Cortex of kidney (tissue), 1 donor: ENCODE results near the gene HINT3.
"Not testable (repeated sequence)": the region's sequence is repeated elsewhere in the genome, so short reads cannot be mapped to it uniquely, and the experiment has no call there.

Source experiments
- DNase-seq: peaks from one replicate; lab custom pipeline; 2025; lab: John Stamatoyannopoulos, UW

HINT3 gene

DNA sequence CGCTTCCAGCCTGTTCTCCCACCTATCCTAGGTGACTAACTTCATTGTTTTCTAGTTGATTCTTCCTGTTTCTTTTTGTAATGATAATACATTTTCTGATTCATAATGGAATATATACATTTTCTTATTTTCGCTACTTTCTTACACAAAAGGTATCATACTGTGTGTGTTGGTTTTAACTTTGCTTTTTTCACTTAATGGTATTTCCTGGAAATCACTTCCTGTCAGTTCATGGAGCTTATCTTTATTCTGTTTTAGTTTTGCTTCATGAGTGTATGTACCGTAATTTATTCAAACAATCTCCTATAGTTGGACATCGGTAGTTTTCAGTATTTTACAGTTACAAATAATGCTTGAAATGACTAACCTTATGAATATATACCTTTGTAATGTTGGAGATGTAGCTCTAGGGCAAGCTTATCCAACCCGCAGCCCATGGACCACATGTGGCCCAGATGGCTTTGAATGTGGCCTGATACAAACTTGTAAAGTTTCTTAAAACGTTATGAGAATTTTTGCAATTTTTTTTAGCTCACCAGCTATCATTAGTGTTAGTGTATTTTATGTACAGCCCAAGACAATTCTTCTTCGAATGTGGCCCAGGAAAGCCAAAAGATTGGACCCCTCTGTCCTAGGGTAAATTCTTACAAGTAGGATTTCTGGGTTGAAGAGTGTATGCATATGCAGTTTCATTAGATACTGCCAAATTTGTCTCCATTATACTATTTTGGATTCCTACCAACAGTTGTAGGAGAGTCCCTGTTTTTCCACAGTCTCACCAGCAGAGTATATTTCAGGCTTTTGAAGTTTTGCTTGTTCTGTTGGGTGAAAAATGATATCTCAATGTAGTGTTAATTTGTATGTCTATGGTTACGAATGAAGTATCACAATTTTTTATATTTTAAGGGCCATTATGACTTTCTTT is 46.4 kb downstream of the HINT3 start:
- DNase-seq: no peak

GRCh38 chr6:126007800-126008199 is 51.2 kb downstream of the HINT3 start:
- DNase-seq: no peak

DNA sequence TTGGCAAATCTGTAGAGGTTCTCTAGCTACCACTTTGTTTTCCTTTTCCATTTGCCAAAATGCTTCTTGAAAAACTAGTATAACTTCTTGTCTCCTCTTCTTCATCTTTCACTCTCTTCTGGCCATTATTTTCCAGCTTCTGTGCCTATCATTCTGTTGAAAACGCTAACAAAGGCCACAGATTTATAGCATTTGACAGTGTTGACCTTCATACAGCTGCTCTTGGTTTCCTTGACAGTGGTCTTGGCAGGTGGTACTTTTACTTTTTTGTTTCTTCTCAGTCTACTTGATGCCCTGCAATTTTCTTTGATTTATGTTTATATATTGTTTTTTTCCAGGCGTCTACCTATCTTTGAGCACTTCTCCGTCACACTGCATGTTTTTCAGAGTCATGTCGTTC is 53.5 kb downstream of the HINT3 start:
- DNase-seq: no peak

- DNase-seq: no peak
Measured at GRCh38 chr6:126015863-126016262, 59.3 kb downstream of the HINT3 start.

GRCh38 chr6:126016591-126016990 is 60.0 kb downstream of the HINT3 start:
- DNase-seq: no peak

GRCh38 chr6:126017668-126018067 is 61.1 kb downstream of the HINT3 start:
- no peak for DNase-seq

GRCh38 chr6:126020305-126021050 is 63.9 kb downstream of the HINT3 start:
- DNase-seq: no peak

DNA sequence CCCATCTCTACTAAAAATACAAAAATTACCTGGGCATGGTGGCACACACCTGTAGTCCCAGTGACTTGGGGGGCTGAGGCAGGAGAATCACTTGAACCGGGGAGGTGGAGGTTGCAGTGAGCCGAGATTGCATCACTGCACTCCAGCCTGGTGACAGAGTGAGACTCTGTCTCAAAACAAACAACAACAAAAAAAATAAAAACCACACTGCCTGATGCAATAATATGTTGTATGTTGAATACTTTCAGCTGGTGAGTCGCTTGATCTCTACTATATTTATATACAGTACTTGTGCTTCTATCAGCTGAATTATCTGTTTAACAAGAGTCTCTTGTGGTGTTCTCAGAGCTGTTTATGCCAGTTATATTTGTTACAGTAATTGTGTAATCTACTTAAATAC is 66.9 kb downstream of the HINT3 start:
- DNase-seq: not testable (repeated sequence)

GRCh38 chr6:126026001-126026400 is 69.4 kb downstream of the HINT3 start:
- DNase-seq: no peak

DNA sequence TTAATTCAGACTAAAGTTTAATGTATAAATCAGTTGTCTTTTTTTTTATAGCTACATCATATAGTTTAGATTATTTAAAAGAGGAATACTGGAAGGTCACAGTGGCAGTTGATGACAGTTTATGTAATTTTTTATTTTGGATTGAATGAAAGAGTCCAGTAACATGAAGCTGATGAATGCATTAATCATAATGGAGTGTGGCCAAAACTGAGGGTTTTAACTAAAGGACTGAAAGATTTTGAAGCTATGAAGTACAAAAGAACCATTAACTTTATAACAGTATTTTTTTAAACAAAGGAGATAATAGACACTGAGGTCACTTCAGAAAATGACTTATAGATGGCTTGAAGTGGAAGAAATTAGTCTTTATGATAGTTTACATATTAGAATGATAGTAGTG is 71.0 kb downstream of the HINT3 start:
- DNase-seq: no peak
